SK-N-MC (cell line): ENCODE results near the gene CAMTA2.
A peak's percentile ranks its signal among the peaks of the same experiment; 100 is the strongest.

Source experiments
- DNase-seq: peaks from one replicate; pipeline ENCODE4 v3.0.0-alpha.2; 2011; ENCODE audit warnings: low read depth, low spot score
- H3K27ac ChIP-seq: fragments of 200-600 bp; sonication (generic); 2 replicates; pipeline ENCODE4 v1.5.1; 2016; ENCODE audit warnings: mixed run types
- H3K36me3 ChIP-seq: fragments of 200-600 bp; sonication (generic); 2 replicates; pipeline ENCODE4 v1.6.1; 2017; ENCODE audit warnings: antibody characterized with exemption, low read length, mixed read lengths; ENCODE audit not compliant: insufficient read depth
- H3K4me3 ChIP-seq: fragments of 200-600 bp; sonication (generic); 2 replicates; pipeline ENCODE4 v1.5.1; 2016
- H3K9ac ChIP-seq: fragments of 200-600 bp; sonication (generic); 2 replicates; pipeline ENCODE4 v1.8.0; 2017; ENCODE audit warnings: mixed run types, mixed read lengths; ENCODE audit not compliant: insufficient read length
- H3K9me3 ChIP-seq: fragments of 200-600 bp; sonication (generic); 2 replicates; pipeline ENCODE4 v1.6.1; 2017; ENCODE audit warnings: low read depth, mild to moderate bottlenecking, antibody characterized with exemption, low read length, moderate library complexity, mixed read lengths
- EZH2 ChIP-seq: fragments of 200-600 bp; sonication (generic); IDR thresholded peaks from one replicate; pipeline ENCODE4 v1.6.1; 2017; ENCODE audit warnings: antibody characterized with exemption
- FOXP2 ChIP-seq: optimal IDR thresholded peaks from 2 replicates; pipeline ENCODE3; 2011; ENCODE audit warnings: mild to moderate bottlenecking, moderate library complexity; ENCODE audit not compliant: insufficient read depth; ENCODE audit errors: extremely low read length, control extremely low read depth
- POLR2AphosphoS5 ChIP-seq: IDR thresholded peaks from 2 replicates; pipeline ENCODE4 v1.6.1; 2012; ENCODE audit warnings: mild to moderate bottlenecking, low read depth, low read length, borderline replicate concordance

The CAMTA2 gene

DNA sequence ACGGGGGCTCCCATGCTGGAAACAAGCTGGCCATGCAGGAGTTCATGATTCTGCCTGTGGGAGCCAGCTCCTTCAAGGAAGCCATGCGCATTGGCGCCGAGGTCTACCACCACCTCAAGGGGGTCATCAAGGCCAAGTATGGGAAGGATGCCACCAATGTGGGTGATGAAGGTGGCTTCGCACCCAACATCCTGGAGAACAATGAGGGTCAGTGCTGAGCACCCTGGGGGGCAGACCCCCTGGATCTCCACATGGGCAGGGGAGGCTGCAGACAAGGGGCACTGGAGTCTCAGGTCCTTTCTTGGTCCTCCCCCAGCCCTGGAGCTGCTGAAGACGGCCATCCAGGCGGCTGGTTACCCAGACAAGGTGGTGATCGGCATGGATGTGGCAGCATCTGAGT is 32.4 kb downstream of the CAMTA2 start:
- TF ChIP-seq FOXP2 = no peak
- TF ChIP-seq POLR2AphosphoS5 = no peak
- no peak for TF ChIP-seq EZH2
- Histone ChIP-seq H3K4me3 (no peak overlapping the region), H3K9me3 (no peaks in the 10 kb centered on the region), H3K9ac (no peak overlapping the region), H3K36me3 (peaks cover 9% of the 10 kb centered on the region; the same call in 1 of the 2 replicates), H3K27ac (no peak overlapping the region)
- DNase-seq = no peak

DNA sequence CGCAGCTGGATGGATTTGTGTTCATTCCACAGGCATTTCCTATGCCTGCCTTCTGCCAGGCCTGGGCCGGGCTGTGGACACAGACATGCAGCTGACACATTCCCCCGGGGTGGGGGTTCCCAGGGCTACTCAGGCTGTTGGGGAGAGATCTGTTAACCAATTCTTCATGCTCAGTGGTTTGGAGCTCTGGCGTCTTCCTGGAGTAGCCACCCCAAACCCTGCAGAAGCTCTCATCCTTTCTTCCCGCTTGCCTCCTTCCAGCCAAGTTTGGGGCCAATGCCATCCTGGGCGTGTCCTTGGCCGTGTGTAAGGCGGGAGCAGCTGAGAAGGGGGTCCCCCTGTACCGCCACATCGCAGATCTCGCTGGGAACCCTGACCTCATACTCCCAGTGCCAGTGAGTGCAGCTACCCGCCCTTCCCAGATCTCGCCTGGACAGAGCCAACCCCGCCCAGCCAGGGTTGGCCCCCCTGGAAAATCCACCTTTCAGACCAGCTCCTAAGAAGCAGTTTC is 34.0 kb downstream of the CAMTA2 start:
- 0 out of 2 replicates have a peak overlapping the region, but pooled peaks have one; percentile 26 for H3K27ac ChIP-seq
- no peak for DNase-seq

DNA sequence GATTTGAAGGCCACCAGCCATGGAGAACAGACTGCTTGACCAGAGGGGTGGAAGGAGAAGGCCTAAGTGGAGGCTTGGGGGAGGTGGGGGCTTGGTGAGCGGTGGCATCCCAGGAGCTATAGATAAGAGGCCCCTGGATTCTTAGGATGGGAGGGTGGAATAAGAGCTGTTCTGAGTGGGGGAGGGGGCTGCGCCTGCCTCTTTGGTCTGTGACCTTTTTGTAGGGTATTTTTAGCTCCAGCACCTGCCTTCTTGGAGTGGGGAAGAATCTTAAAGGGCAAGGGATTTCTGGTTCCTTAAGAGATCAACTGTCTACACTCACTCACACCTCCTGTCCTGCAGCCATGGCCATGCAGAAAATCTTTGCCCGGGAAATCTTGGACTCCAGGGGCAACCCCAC is 36.0 kb downstream of the CAMTA2 start:
- Histone ChIP-seq H3K27ac (no peak overlapping the region), H3K4me3 (no peak overlapping the region), H3K9me3 (no peaks in the 10 kb centered on the region), H3K36me3 (peaks cover 7% of the 10 kb centered on the region), H3K9ac (no peak overlapping the region)
- DNase-seq = no peak
- TF ChIP-seq EZH2 (no peak), POLR2AphosphoS5 (no peak), FOXP2 (no peak)

More for the DNA sequence above, 34.0 kb downstream of the CAMTA2 start:
- Histone ChIP-seq H3K36me3 (no peaks in the 10 kb centered on the region), H3K9ac (no peak overlapping the region), H3K4me3 (no peak overlapping the region), H3K9me3 (no peaks in the 10 kb centered on the region)
- TF ChIP-seq EZH2 = no peak

DNA sequence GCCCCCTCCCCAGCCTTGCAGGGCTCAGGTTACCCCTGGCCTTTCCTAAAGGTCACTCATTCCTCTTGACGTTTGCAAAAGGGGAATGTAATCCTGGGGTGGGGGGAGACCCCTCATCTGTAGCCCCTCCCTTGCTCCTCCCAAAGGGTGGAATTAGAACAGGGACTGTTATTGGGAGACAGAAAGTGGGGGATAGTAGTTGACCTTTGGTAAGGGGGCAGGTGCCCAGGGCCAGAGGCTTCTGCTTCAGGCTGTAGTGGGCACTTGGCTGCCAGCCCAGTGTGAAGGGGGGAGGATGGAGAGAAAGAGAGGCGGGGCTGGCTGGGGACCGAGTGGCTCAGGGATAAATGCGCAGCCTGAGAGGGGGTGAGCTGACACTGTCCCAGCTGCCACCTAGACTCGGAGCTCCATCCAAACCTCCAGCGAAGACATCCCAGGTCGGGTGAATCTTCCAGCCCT is 36.7 kb downstream of the CAMTA2 start, which contains the start of gene ENO3:
TSS of gene ENO3 (plus strand) at position 374 of the 459 bp plus-strand sequence. CDS start 711 bp downstream, outside the sequence.
- H3K27ac ChIP-seq = peak within 1 kb of the TSS; percentile 64
- no peak for DNase-seq
- no peaks in the 10 kb centered on the region for H3K9me3 ChIP-seq
- peaks cover 14% of the 10 kb centered on the region for H3K36me3 ChIP-seq
- H3K9ac ChIP-seq = no peak within 1 kb of the TSS
- no peak within 1 kb of the TSS for H3K4me3 ChIP-seq
- TF ChIP-seq POLR2AphosphoS5 (no peak), FOXP2 (no peak), EZH2 (no peak)

DNA sequence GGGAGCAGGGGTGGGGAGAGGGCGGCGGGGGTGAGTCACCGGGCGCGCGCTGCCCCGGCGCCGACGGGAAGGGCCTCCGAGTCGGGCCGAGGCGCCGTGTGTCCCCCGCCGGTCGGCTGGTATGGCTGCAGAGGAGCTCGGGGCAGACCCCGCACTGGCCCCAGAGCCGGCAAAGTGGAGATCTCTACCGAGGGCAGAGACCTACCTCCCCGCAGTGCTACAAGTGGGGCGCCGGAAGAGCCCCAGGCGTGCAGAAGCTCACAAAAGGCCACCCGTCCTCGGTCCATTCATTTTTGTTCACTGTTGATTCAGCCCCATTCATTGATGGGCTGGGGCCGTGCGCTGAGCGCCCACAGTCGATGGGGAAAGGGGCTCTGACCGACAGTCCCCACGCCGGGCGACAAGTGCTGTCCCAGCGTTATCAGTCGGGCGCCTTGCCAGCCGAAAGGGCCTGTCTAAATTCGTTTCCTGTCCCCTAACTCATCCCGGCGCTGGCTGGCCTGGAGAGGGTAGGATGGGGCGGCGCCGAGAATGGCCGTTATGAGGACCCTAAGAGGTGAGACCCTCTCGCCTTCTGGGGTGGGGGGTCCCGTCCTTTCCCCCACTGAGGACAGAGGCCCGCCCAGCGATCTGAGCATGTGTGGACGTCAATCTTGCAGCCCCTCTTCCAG is 37.3 kb downstream of the CAMTA2 start:
- Histone ChIP-seq H3K9ac (no peak overlapping the region), H3K9me3 (no peaks in the 10 kb centered on the region), H3K36me3 (peaks cover 20% of the 10 kb centered on the region), H3K27ac (peak overlapping the region; percentile 64), H3K4me3 (no peak overlapping the region)
- no peak for DNase-seq
- no peak for TF ChIP-seq POLR2AphosphoS5
- TF ChIP-seq EZH2 = no peak
- no peak for TF ChIP-seq FOXP2

DNA sequence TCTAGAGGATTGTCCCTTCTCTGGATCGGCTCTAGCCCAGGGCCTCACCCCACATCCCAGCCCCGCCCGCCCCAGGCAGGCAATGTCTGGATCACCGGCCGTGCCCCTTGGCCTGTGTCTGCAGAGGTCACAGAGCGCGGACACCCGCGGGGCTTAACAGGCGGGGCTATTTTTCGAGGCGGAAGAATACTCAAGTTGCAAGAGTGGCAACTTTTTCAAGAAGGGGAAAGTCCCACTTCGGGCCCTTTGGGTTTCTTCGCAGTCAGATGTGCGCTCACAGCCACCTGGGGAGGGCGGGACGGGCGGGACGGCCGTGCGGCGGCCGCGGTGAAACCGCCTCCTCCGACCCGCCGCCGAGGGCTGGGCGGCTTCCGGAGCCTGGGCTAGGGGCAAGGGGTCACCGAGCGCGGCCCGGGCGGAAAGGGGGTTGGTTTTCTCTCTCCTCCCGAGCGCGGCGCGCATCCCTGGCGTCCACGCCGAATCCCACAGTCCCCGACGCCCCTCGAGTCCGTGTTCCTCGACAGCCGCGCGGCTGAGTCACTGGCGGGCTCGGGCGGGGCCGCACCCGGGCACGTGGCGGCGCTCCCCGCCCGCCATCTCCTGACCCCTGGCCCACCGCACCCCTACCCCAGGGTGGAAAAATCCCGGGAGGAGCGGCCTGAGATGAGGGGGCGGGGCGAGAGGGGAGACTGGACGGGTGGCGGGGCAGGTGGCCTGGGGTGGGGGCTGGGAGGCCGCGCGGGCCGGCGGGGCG is 38.0 kb downstream of the CAMTA2 start:
- peak overlapping the region; percentile 83 for H3K4me3 ChIP-seq
- TF ChIP-seq POLR2AphosphoS5 (no peak; the same call in 1 of the 2 replicates), FOXP2 (no peak), EZH2 (no peak)
- H3K27ac ChIP-seq = peak overlapping the region; percentile 97
- DNase-seq = no peak
- peak overlapping the region; percentile 81 for H3K9ac ChIP-seq
- H3K9me3 ChIP-seq = no peaks in the 10 kb centered on the region
- peaks cover 27% of the 10 kb centered on the region for H3K36me3 ChIP-seq

DNA sequence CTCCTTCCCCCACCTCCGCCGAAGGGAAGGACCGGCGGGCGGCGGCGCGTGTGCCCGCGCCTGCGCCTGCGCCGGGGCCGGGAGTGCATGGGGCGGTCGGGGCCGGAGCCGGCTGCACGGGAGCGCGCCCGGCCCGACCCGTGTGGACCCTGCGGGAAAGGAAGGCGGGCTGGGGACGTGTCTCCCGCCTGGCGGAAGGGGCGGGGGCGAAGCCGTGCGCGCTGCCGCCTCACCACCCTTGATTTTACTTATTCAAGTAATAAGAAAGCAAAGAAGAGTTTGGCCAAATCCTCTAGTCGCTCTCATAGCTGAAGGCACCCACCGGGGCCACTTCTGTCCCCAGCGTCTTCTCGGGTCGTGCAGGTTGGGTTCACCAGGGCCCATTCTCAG is 38.5 kb downstream of the CAMTA2 start:
- Histone ChIP-seq H3K9ac (peak overlapping the region; percentile 81), H3K36me3 (peaks cover 33% of the 10 kb centered on the region), H3K9me3 (no peaks in the 10 kb centered on the region), H3K4me3 (peak overlapping the region; percentile 83), H3K27ac (peak overlapping the region; percentile 97)
- no peak for TF ChIP-seq EZH2
- no peak for TF ChIP-seq FOXP2
- TF ChIP-seq POLR2AphosphoS5 = no peak
- DNase-seq = no peak

DNA sequence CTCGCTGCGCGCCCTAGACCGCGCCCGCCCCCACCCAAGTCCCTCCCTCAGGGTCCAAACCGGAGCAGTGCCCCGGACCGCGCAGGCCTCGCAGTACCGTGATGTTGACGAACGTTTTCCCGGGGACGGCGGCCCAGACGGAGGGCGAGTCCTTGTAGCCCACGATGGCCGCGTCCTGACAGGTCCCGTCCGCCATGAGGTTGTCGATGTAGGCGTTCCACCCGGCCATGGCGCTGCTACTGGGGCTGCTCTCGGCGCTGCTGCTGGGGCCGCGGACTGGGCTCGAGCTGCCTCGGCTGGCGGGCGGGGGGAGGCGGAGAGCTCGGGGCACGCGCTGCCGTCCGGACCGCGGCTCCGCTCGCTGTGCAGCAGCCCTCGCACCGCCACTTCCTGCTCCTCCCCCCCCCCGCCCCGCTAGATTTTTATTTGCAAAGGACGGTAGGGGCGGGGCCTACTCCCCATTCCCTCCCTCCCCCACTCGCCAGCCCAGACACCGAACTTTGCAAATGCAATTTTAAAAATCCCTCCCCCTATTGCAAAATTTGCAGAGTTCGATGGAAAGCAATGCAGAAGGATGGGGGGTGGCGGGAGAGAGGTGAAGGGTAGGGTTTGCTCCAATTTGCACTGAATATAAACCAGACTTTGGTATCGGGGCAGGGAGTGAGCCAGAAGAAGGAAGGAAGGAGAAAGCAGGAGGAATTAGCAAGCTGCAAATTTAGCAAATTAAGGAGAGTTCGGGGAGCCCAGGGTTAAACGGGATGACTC is 39.1 kb downstream of the CAMTA2 start, which contains the start of gene PFN1:
TSS of gene PFN1 (minus strand) at position 365 of the 765 bp plus-strand sequence. CDS start at position 229, 136 bp downstream.
- peak within 1 kb of the TSS; percentile 83 for H3K4me3 ChIP-seq
- H3K9ac ChIP-seq = peak within 1 kb of the TSS; percentile 90
- TF ChIP-seq FOXP2 (no peak), POLR2AphosphoS5 (peak; percentile 62; the same call in 1 of the 2 replicates)
- H3K9me3 ChIP-seq = no peaks in the 10 kb centered on the region
- H3K27ac ChIP-seq = peak within 1 kb of the TSS; percentile 97
- peaks cover 36% of the 10 kb centered on the region for H3K36me3 ChIP-seq
- peak; percentile 52 for DNase-seq
